WERI-Rb-1 (cell line): ENCODE results near the gene KRTAP10-2.
A peak's percentile ranks its signal among the peaks of the same experiment; 100 is the strongest.
"Not testable (repeated sequence)": the region's sequence is repeated elsewhere in the genome, so short reads cannot be mapped to it uniquely, and the experiment has no call there.

Experiments
- DNase-seq: peaks from one replicate; pipeline ENCODE4 v3.0.0-alpha.2; 2020
- H3K27ac ChIP-seq: fragments of 250-450 bp; sonication (Bioruptor Pico); 2 replicates; pipeline ENCODE4 v1.5.1; 2020; ENCODE audit warnings: mild to moderate bottlenecking, moderate library complexity
- H3K27me3 ChIP-seq: fragments of 250-450 bp; sonication (Bioruptor Pico); 2 replicates; pipeline ENCODE4 v1.5.1; 2021; ENCODE audit warnings: mild to moderate bottlenecking, low read depth, moderate library complexity; ENCODE audit not compliant: insufficient read depth, severe bottlenecking
- H3K36me3 ChIP-seq: fragments of 250-450 bp; sonication (Bioruptor Pico); 2 replicates; pipeline ENCODE4 v1.5.1; 2020; ENCODE audit warnings: mild to moderate bottlenecking, moderate library complexity
- H3K4me3 ChIP-seq: 2 replicates; pipeline ENCODE4 v1.5.1; 2011; ENCODE audit warnings: low read depth, mild to moderate bottlenecking, control low read depth, low read length
- H3K9me3 ChIP-seq: fragments of 250-450 bp; sonication (Bioruptor Pico); 2 replicates; pipeline ENCODE4 v1.5.1; 2021; ENCODE audit warnings: mild to moderate bottlenecking, moderate library complexity; ENCODE audit not compliant: severe bottlenecking
- CTCF ChIP-seq: IDR thresholded peaks from 2 replicates; pipeline ENCODE4 v1.5.1; 2011; ENCODE audit warnings: low read depth, mild to moderate bottlenecking, control low read depth, inconsistent platforms, low read length

The KRTAP10-2 gene

GRCh38 chr21:44550807-44551206, 498 bp downstream of the KRTAP10-2 start:
- H3K4me3 ChIP-seq: no peak overlapping the region
- DNase-seq: no peak
- no peak for TF ChIP-seq CTCF
- H3K36me3 ChIP-seq: no peaks in the 10 kb centered on the region
- H3K9me3 ChIP-seq: peaks cover 26% of the 10 kb centered on the region
- no peaks in the 10 kb centered on the region for H3K27me3 ChIP-seq
- no peak overlapping the region for H3K27ac ChIP-seq

GRCh38 chr21:44550285-44550684, 1.0 kb downstream of the KRTAP10-2 start:
- H3K4me3 ChIP-seq, H3K27me3 ChIP-seq, H3K27ac ChIP-seq, H3K36me3 ChIP-seq: not testable (repeated sequence)
- peak; percentile 8 for DNase-seq
- H3K9me3 ChIP-seq: peaks cover 26% of the 10 kb centered on the region

- Histone ChIP-seq H3K4me3 (no peak overlapping the region), H3K36me3 (no peaks in the 10 kb centered on the region), H3K27me3 (no peaks in the 10 kb centered on the region), H3K9me3 (peaks cover 26% of the 10 kb centered on the region), H3K27ac (peak overlapping the region; percentile 32; the same call in 1 of the 2 replicates)
- peak; percentile 12 for DNase-seq
- no peak for TF ChIP-seq CTCF
These were observed 1.6 kb downstream of the KRTAP10-2 start for GRCh38 chr21:44549525-44550211.

- Histone ChIP-seq H3K9me3 (peaks cover 19% of the 10 kb centered on the region), H3K27ac (peak overlapping the region; percentile 32; the same call in 1 of the 2 replicates), H3K36me3 (no peaks in the 10 kb centered on the region), H3K27me3 (no peaks in the 10 kb centered on the region), H3K4me3 (no peak overlapping the region)
- no peak for TF ChIP-seq CTCF
- DNase-seq: no peak
These were observed 2.4 kb downstream of the KRTAP10-2 start for GRCh38 chr21:44548922-44549321.

GRCh38 chr21:44548381-44548780, 2.9 kb downstream of the KRTAP10-2 start:
- no peak for TF ChIP-seq CTCF
- Histone ChIP-seq H3K4me3 (no peak overlapping the region), H3K27ac (no peak overlapping the region; the same call in 1 of the 2 replicates), H3K9me3 (peaks cover 15% of the 10 kb centered on the region), H3K27me3 (no peaks in the 10 kb centered on the region), H3K36me3 (no peaks in the 10 kb centered on the region)
- no peak for DNase-seq

GRCh38 chr21:44547656-44548331, 3.5 kb downstream of the KRTAP10-2 start:
- H3K4me3 ChIP-seq: no peak overlapping the region
- H3K9me3 ChIP-seq: peaks cover 20% of the 10 kb centered on the region
- no peak for DNase-seq
- H3K27ac ChIP-seq: no peak overlapping the region
- H3K27me3 ChIP-seq: no peaks in the 10 kb centered on the region
- no peak for TF ChIP-seq CTCF
- H3K36me3 ChIP-seq: no peaks in the 10 kb centered on the region
